HEK293 (cell line): ENCODE results near the gene RHOG.

ENCODE experiments used
- CTCF ChIA-PET: fragments of 350-600 bp; formaldehyde crosslinking; extraction: SDS; loops from one replicate; lab custom pipeline; 2021; ENCODE audit warnings: antibody characterized with exemption; lab: Yijun Ruan, JAX
- POLR2A ChIA-PET: fragments of 300-600 bp; formaldehyde crosslinking; extraction: SDS; loops from one replicate; lab custom pipeline; 2020; ENCODE audit warnings: antibody characterized with exemption, inconsistent platforms; lab: Yijun Ruan, JAX
- H3K27ac ChIP-seq: fragments of 200-500 bp; sonication (Bioruptor generic); 2 replicates; pipeline ENCODE4 v1.5.1; 2014; ENCODE audit warnings: low read depth, low read length, control low read depth, inconsistent platforms; ENCODE audit errors: extremely low read depth
- H3K36me3 ChIP-seq, 2 experiments: fragments of 200-500 bp in 1 of 2; sonication (Bioruptor generic) in 1 of 2; 1 replicate in 1 of 2; 2 replicates in 1 of 2; pipeline ENCODE4 v1.5.1; 2014 to 2017; ENCODE audit warnings: inconsistent platforms in 2 of 2, low read length in 2 of 2; ENCODE audit not compliant: control insufficient read depth in 2 of 2, insufficient read depth in 1 of 2
- H3K4me1 ChIP-seq: fragments of 200-500 bp; sonication (Bioruptor generic); 2 replicates; pipeline ENCODE4 v1.5.1; 2014; ENCODE audit warnings: mild to moderate bottlenecking, low read length, inconsistent platforms; ENCODE audit not compliant: control insufficient read depth, insufficient read depth
- H3K4me3 ChIP-seq: 2 replicates; pipeline ENCODE4 v1.5.1; 2011; ENCODE audit warnings: low read depth, mild to moderate bottlenecking, control low read depth, low read length, moderate library complexity
- H3K9me3 ChIP-seq: fragments of 200-500 bp; sonication (Bioruptor generic); 2 replicates; pipeline ENCODE4 v1.5.1; 2014; ENCODE audit warnings: low read depth, low read length, inconsistent platforms; ENCODE audit not compliant: control insufficient read depth, insufficient read depth
- HOXA7 ChIP-seq: sonication (generic); formaldehyde crosslinking; IDR thresholded peaks from 2 replicates; pipeline ENCODE4 v1.8.1; 2022; ENCODE audit warnings: missing genetic modification reagents, borderline replicate concordance
- HOXC10 ChIP-seq: sonication (generic); formaldehyde crosslinking; IDR thresholded peaks from 2 replicates; pipeline ENCODE4 v1.8.1; 2023; ENCODE audit warnings: mild to moderate bottlenecking, missing genetic modification reagents
- KLF17 ChIP-seq: fragments of 450-650 bp; formaldehyde crosslinking; IDR thresholded peaks from 2 replicates; pipeline ENCODE4 v1.5.1; 2016; ENCODE audit warnings: missing biosample characterization, missing genetic modification characterization
- PRDM10 ChIP-seq: fragments of 450-650 bp; formaldehyde crosslinking; IDR thresholded peaks from 2 replicates; pipeline ENCODE4 v1.5.1; 2016; ENCODE audit warnings: missing biosample characterization, missing genetic modification characterization
- REPIN1 ChIP-seq: fragments of 450-650 bp; formaldehyde crosslinking; IDR thresholded peaks from 2 replicates; pipeline ENCODE4 v1.5.1; 2017; ENCODE audit warnings: missing biosample characterization, missing genetic modification characterization, low read depth
- SETDB1 ChIP-seq: IDR thresholded peaks from one replicate; pipeline ENCODE4 v1.6.1; 2017; ENCODE audit warnings: mild to moderate bottlenecking, low read length, moderate library complexity, mixed read lengths; ENCODE audit not compliant: insufficient read length
- WT1 ChIP-seq: fragments of 450-650 bp; formaldehyde crosslinking; IDR thresholded peaks from 2 replicates; pipeline ENCODE4 v1.5.1; 2016; ENCODE audit warnings: missing biosample characterization, missing genetic modification characterization
- ZBTB8A ChIP-seq: fragments of 450-650 bp; formaldehyde crosslinking; IDR thresholded peaks from 2 replicates; pipeline ENCODE4 v1.5.1; 2016; ENCODE audit warnings: missing biosample characterization, missing genetic modification characterization
- ZFHX2 ChIP-seq: fragments of 450-650 bp; formaldehyde crosslinking; conservative IDR thresholded peaks from 2 replicates; pipeline ENCODE4 v1.5.1; 2016; ENCODE audit warnings: missing biosample characterization, missing genetic modification characterization
- ZFP3 ChIP-seq: fragments of 450-650 bp; formaldehyde crosslinking; IDR thresholded peaks from 2 replicates; pipeline ENCODE4 v1.5.1; 2016; ENCODE audit warnings: low read depth, missing biosample characterization, missing genetic modification characterization
- ZNF148 ChIP-seq: fragments of 450-650 bp; formaldehyde crosslinking; IDR thresholded peaks from 2 replicates; pipeline ENCODE4 v1.5.0; 2017; ENCODE audit warnings: missing biosample characterization, missing genetic modification characterization, borderline replicate concordance
- ZNF157 ChIP-seq: fragments of 450-650 bp; formaldehyde crosslinking; IDR thresholded peaks from 2 replicates; pipeline ENCODE4 v1.5.1; 2016; ENCODE audit warnings: missing biosample characterization, missing genetic modification characterization
- ZNF211 ChIP-seq: fragments of 450-650 bp; formaldehyde crosslinking; IDR thresholded peaks from 2 replicates; pipeline ENCODE4 v1.5.1; 2016; ENCODE audit warnings: low read depth, missing biosample characterization, missing genetic modification characterization
- ZNF221 ChIP-seq: fragments of 450-650 bp; formaldehyde crosslinking; IDR thresholded peaks from 2 replicates; pipeline ENCODE4 v1.5.1; 2017; ENCODE audit warnings: missing biosample characterization, missing genetic modification characterization, borderline replicate concordance
- ZNF239 ChIP-seq: fragments of 450-650 bp; formaldehyde crosslinking; IDR thresholded peaks from 2 replicates; pipeline ENCODE4 v1.5.1; 2016; ENCODE audit warnings: missing biosample characterization, missing genetic modification characterization
- ZNF426 ChIP-seq: fragments of 450-650 bp; formaldehyde crosslinking; IDR thresholded peaks from 2 replicates; pipeline ENCODE4 v1.5.1; 2017; ENCODE audit warnings: missing biosample characterization, missing genetic modification characterization, mild to moderate bottlenecking, inconsistent platforms, moderate library complexity
- ZNF488 ChIP-seq: fragments of 450-650 bp; formaldehyde crosslinking; IDR thresholded peaks from 2 replicates; pipeline ENCODE4 v1.5.1; 2016; ENCODE audit warnings: missing biosample characterization, missing genetic modification characterization
- ZNF529 ChIP-seq: fragments of 450-650 bp; formaldehyde crosslinking; IDR thresholded peaks from 2 replicates; pipeline ENCODE4 v1.5.1; 2017; ENCODE audit warnings: missing genetic modification characterization, missing biosample characterization; ENCODE audit not compliant: insufficient replicate concordance
- ZNF596 ChIP-seq: fragments of 450-650 bp; IDR thresholded peaks from 2 replicates; pipeline ENCODE4 v1.5.0; 2018; ENCODE audit warnings: missing biosample characterization, mild to moderate bottlenecking, missing genetic modification characterization, moderate library complexity
- ZNF629 ChIP-seq: fragments of 450-650 bp; formaldehyde crosslinking; IDR thresholded peaks from 2 replicates; pipeline ENCODE4 v1.5.1; 2017; ENCODE audit warnings: missing biosample characterization, missing genetic modification characterization
- ZNF664 ChIP-seq: fragments of 450-650 bp; formaldehyde crosslinking; IDR thresholded peaks from 2 replicates; pipeline ENCODE4 v1.5.1; 2016; ENCODE audit warnings: missing biosample characterization, missing genetic modification characterization
- ZNF677 ChIP-seq: fragments of 450-650 bp; IDR thresholded peaks from 2 replicates; pipeline ENCODE4 v1.5.0; 2018; ENCODE audit warnings: missing biosample characterization, mild to moderate bottlenecking, missing genetic modification characterization, moderate library complexity
- ZNF777 ChIP-seq: fragments of 450-650 bp; formaldehyde crosslinking; IDR thresholded peaks from 2 replicates; pipeline ENCODE4 v1.5.1; 2017; ENCODE audit warnings: missing biosample characterization, missing genetic modification characterization, borderline replicate concordance
- ZSCAN23 ChIP-seq: fragments of 450-650 bp; formaldehyde crosslinking; IDR thresholded peaks from 2 replicates; pipeline ENCODE4 v1.5.1; 2016; ENCODE audit warnings: missing biosample characterization, missing genetic modification characterization

RHOG gene

GRCh38 chr11:3797329-3798090, 43.2 kb downstream of the RHOG start, which contains the start of gene NUP98 (continued):
- TF ChIP-seq HOXA7 (CRISPR knock-in tag), result no peak
- TF ChIP-seq REPIN1 (tag by site-specific recombination), result no peak
- TF ChIP-seq ZFP3 (tag by site-specific recombination), result no peak
- no peak for TF ChIP-seq ZNF221 (tag by site-specific recombination)
- no peak; the same call in 1 of the 2 replicates for TF ChIP-seq ZFHX2 (tag by site-specific recombination)
- TF ChIP-seq ZNF488, result no peak
- TF ChIP-seq ZNF529 (tag by site-specific recombination), result no peak
- TF ChIP-seq ZNF664 (tag by site-specific recombination), result no peak

- no peaks in the 10 kb centered on the region for H3K9me3 ChIP-seq
- CTCF ChIA-PET, result interaction anchor here (1.8 kb wide), 1 partner anchor 11 kb away, joined by 14 read pairs; the partner anchor contains the start of gene PGAP2
- TF ChIP-seq ZNF677 (tag by site-specific recombination) (no peak), ZNF629 (tag by site-specific recombination) (no peak), KLF17 (no peak), ZNF596 (no peak), ZNF426 (tag by site-specific recombination) (no peak), ZSCAN23 (no peak), ZNF157 (tag by site-specific recombination) (no peak), HOXC10 (no peak), ZNF777 (no peak), PRDM10 (no peak), ZNF211 (tag by site-specific recombination) (no peak), ZBTB8A (tag by site-specific recombination) (no peak), REPIN1 (tag by site-specific recombination) (no peak), WT1 (tag by site-specific recombination) (no peak), ZNF239 (no peak), SETDB1 (no peak), ZNF148 (tag by site-specific recombination) (no peak)
- TF ChIP-seq, all 188 proteins: peak for 0
- Histone ChIP-seq H3K36me3 (peaks cover 14 to 28% of the 10 kb centered on the region in 2 experiments; a peak in 2 of 3 replicates), H3K4me3 (peak overlapping the region; percentile 68), H3K27ac (peak overlapping the region; percentile 72), H3K4me1 (no peaks in the 10 kb centered on the region)
- POLR2A ChIA-PET, result interaction anchor here (1.2 to 3.2 kb wide), 3 partner anchors 9 to 12 kb away, joined by 4 to 26 read pairs (median 15); partner anchors contain the start of gene PGAP2
Observed at GRCh38 chr11:3796801-3797328, 43.9 kb downstream of the RHOG start.
